ENCODE data around the gene NFS1.

NFS1 gene

GRCh38 chr20:35664466-35665206 lies 34.5 kb downstream of the NFS1 start, which contains the start of the genes CPNE1 and RBM12:
Gene CPNE1 (minus strand): TSS chr20:35664900. CDS start chr20:35632923, 31,977 bp downstream.
Gene RBM12 (minus strand): TSS chr20:35664900. CDS start chr20:35655322, 9,578 bp downstream.
- H3K27me3 ChIP-seq (ENCODE audit: insufficient read depth, low read length) = no peaks in the 10 kb centered on the region
- TF ChIP-seq EZH2 (IDR thresholded peaks at IDR 0.05; ENCODE audit: borderline replicate concordance, low read length) = no peak
- TF ChIP-seq CTCF (IDR thresholded peaks at IDR 0.05; ENCODE audit: low read length) = peak; percentile 3; the same call in 1 of the 2 replicates
- peak within 1 kb of the TSS; percentile 77 for H3K4me3 ChIP-seq (ENCODE audit: low read depth, low read length, poor library complexity, severe bottlenecking)
- H2AFZ ChIP-seq (ENCODE audit: low read length) = no peak within 1 kb of the TSS
- peak within 1 kb of the TSS; percentile 79 for H3K27ac ChIP-seq (ENCODE audit: low read depth, low read length, poor library complexity, severe bottlenecking)
- H3K4me2 ChIP-seq (ENCODE audit: low read length) = peak within 1 kb of the TSS; percentile 83
- no peaks in the 10 kb centered on the region; the same call in none of the 2 replicates for H4K20me1 ChIP-seq (ENCODE audit: insufficient read depth, low read length)
- peaks cover 33% of the 10 kb centered on the region for H3K4me1 ChIP-seq (ENCODE audit: insufficient read depth, low read length, severe bottlenecking)
- H3K36me3 ChIP-seq (ENCODE audit: insufficient read depth, low read length) = peaks cover 53% of the 10 kb centered on the region
- peaks cover 16% of the 10 kb centered on the region; the same call in 1 of the 2 replicates for H3K9me3 ChIP-seq (ENCODE audit: low read length)
- no peaks in the 10 kb centered on the region for H3K9me2 ChIP-seq (ENCODE audit: low read depth, low read length)
- peaks cover 49% of the 10 kb centered on the region for H3K79me2 ChIP-seq (ENCODE audit: insufficient read depth, low read length)
- no peaks in the 10 kb centered on the region for H3F3A ChIP-seq (ENCODE audit: insufficient read depth, low read length)
- peak within 1 kb of the TSS; percentile 89 for H3K9ac ChIP-seq (ENCODE audit: low read length)

- Histone ChIP-seq H3F3A (ENCODE audit: insufficient read depth, low read length) (no peaks in the 10 kb centered on the region), H3K4me3 (ENCODE audit: low read depth, low read length, poor library complexity, severe bottlenecking) (peak overlapping the region; percentile 77), H3K9ac (ENCODE audit: low read length) (peak overlapping the region; percentile 89), H4K20me1 (ENCODE audit: insufficient read depth, low read length) (no peaks in the 10 kb centered on the region; the same call in none of the 2 replicates), H3K9me3 (ENCODE audit: low read length) (peaks cover 21% of the 10 kb centered on the region; the same call in 1 of the 2 replicates), H3K27me3 (ENCODE audit: insufficient read depth, low read length) (no peaks in the 10 kb centered on the region), H3K36me3 (ENCODE audit: insufficient read depth, low read length) (peaks cover 50% of the 10 kb centered on the region), H3K4me2 (ENCODE audit: low read length) (peak overlapping the region; percentile 83), H3K27ac (ENCODE audit: low read depth, low read length, poor library complexity, severe bottlenecking) (peak overlapping the region; percentile 79), H3K4me1 (ENCODE audit: insufficient read depth, low read length, severe bottlenecking) (peaks cover 33% of the 10 kb centered on the region), H3K9me2 (ENCODE audit: low read depth, low read length) (no peaks in the 10 kb centered on the region), H2AFZ (ENCODE audit: low read length) (no peak overlapping the region), H3K79me2 (ENCODE audit: insufficient read depth, low read length) (peaks cover 57% of the 10 kb centered on the region)
- TF ChIP-seq CTCF (IDR thresholded peaks at IDR 0.05; ENCODE audit: low read length) = no peak; the same call in 1 of the 2 replicates
- TF ChIP-seq EZH2 (IDR thresholded peaks at IDR 0.05; ENCODE audit: borderline replicate concordance, low read length) = no peak
Observed at GRCh38 chr20:35663516-35664465, 35.4 kb downstream of the NFS1 start.

- Histone ChIP-seq H3K4me1 (ENCODE audit: insufficient read depth, low read length, severe bottlenecking) (peaks cover 33% of the 10 kb centered on the region), H3F3A (ENCODE audit: insufficient read depth, low read length) (no peaks in the 10 kb centered on the region), H2AFZ (ENCODE audit: low read length) (no peak overlapping the region), H3K36me3 (ENCODE audit: insufficient read depth, low read length) (peaks cover 51% of the 10 kb centered on the region), H3K4me2 (ENCODE audit: low read length) (peak overlapping the region; percentile 83), H3K79me2 (ENCODE audit: insufficient read depth, low read length) (peaks cover 70% of the 10 kb centered on the region), H3K4me3 (ENCODE audit: low read depth, low read length, poor library complexity, severe bottlenecking) (peak overlapping the region; percentile 77), H3K9me2 (ENCODE audit: low read depth, low read length) (no peaks in the 10 kb centered on the region), H3K27me3 (ENCODE audit: insufficient read depth, low read length) (no peaks in the 10 kb centered on the region), H3K27ac (ENCODE audit: low read depth, low read length, poor library complexity, severe bottlenecking) (no peak overlapping the region), H3K9ac (ENCODE audit: low read length) (peak overlapping the region; percentile 89; the same call in 1 of the 2 replicates), H4K20me1 (ENCODE audit: insufficient read depth, low read length) (no peaks in the 10 kb centered on the region; the same call in none of the 2 replicates), H3K9me3 (ENCODE audit: low read length) (peaks cover 21% of the 10 kb centered on the region; the same call in 1 of the 2 replicates)
- TF ChIP-seq EZH2 (IDR thresholded peaks at IDR 0.05; ENCODE audit: borderline replicate concordance, low read length) = no peak
- no peak for TF ChIP-seq CTCF (IDR thresholded peaks at IDR 0.05; ENCODE audit: low read length)
Observed at GRCh38 chr20:35662551-35662950, 36.6 kb downstream of the NFS1 start.
